HepG2 (cell line): ENCODE results near the gene SNAI3. TPM values are rescaled to one million over a fixed set of nuclear protein-coding genes. Genes with fewer than 3 reads are reported as not detected.
A peak's percentile ranks its signal among the peaks of the same experiment; 100 is the strongest.

Experiments
- ATAC-seq: fragments of 200-7000 bp; cut with Tn5 transposase; 3 replicates; pipeline ENCODE4 v1.9.1; 2020; ENCODE audit warnings: mild to moderate bottlenecking, moderate library complexity
- BruUV-seq: library from RNA; stranded (reverse); fragments of 400-500 nt; replicated peaks from 2 replicates; lab custom pipeline; 2021; lab: Mats Ljungman, UMichigan
- CTCF ChIA-PET: fragments of 300-600 bp; formaldehyde crosslinking; extraction: SDS; loops from one replicate; lab custom pipeline; 2021; ENCODE audit warnings: low total read pairs, inconsistent platforms, low intra/inter-chr PET ratio; lab: Yijun Ruan, JAX
- POLR2A ChIA-PET: fragments of 350-600 bp; sonication (Branson Sonifier 250); formaldehyde crosslinking; loops from one replicate; lab custom pipeline; 2020; ENCODE audit warnings: antibody characterized with exemption, inconsistent platforms; lab: Yijun Ruan, JAX
- DNase-seq: peaks from one replicate; pipeline ENCODE4 v3.0.0-alpha.2; 2015; ENCODE audit warnings: low spot score
- FAIRE-seq: peaks from 3 replicates; lab custom pipeline; 2011; peaks lifted over from hg19 to GRCh38; lab: Jason Lieb, UNC
- H2AFZ ChIP-seq: one replicate; pipeline ENCODE4 v1.6.1; 2011; ENCODE audit warnings: low read length, inconsistent platforms
- H3K27ac ChIP-seq: fragments of 300-600 bp; 3 replicates; pipeline ENCODE4 v1.8.0; 2011; ENCODE audit warnings: mixed run types, mild to moderate bottlenecking, mixed read lengths, low read length, inconsistent platforms; ENCODE audit not compliant: insufficient read depth; ENCODE audit errors: extremely low read length
- H3K27me3 ChIP-seq, 2 experiments: fragments of 200-600 bp in 1 of 2; 2 replicates in 1 of 2; 3 replicates in 1 of 2; pipeline versions ENCODE4 v1.6.0 to v1.8.0; 2011; ENCODE audit warnings: low read length in 2 of 2, mild to moderate bottlenecking in 2 of 2, moderate library complexity in 2 of 2, inconsistent platforms in 1 of 2; ENCODE audit not compliant: insufficient read depth in 2 of 2, control insufficient read depth in 1 of 2
- H3K36me3 ChIP-seq, 2 experiments: fragments of 200-600 bp in 1 of 2; replicated peaks in 1 of 2; 2 replicates in 1 of 2; 3 replicates in 1 of 2; pipeline versions ENCODE4 v1.5.1 to v1.8.0; 2011; ENCODE audit warnings: low read length in 2 of 2, inconsistent platforms in 1 of 2; ENCODE audit not compliant: insufficient read depth in 2 of 2, control insufficient read depth in 1 of 2
- H3K4me1 ChIP-seq: 2 replicates; pipeline ENCODE4 v1.5.1; 2012; ENCODE audit warnings: low read length, inconsistent platforms; ENCODE audit not compliant: insufficient read depth
- H3K4me2 ChIP-seq: 2 replicates; pipeline ENCODE4 v1.6.0; 2011; ENCODE audit warnings: low read depth, low read length, inconsistent platforms
- H3K4me3 ChIP-seq, 3 experiments: fragments of 200-600 bp in 1 of 3; sonication (generic), shearing (Covaris generic) in 1 of 3; replicated peaks in 1 of 3; 2 replicates each; pipeline ENCODE4 v1.5.1; 2011 to 2016; ENCODE audit warnings: low read length in 3 of 3, inconsistent platforms in 2 of 3, low read depth in 2 of 3, mild to moderate bottlenecking in 2 of 3, control low read depth in 1 of 3, mixed read lengths in 1 of 3; ENCODE audit not compliant: insufficient read depth in 1 of 3
- H3K79me2 ChIP-seq: one replicate; pipeline ENCODE4 v1.6.1; 2011; ENCODE audit warnings: low read length, inconsistent platforms; ENCODE audit not compliant: insufficient read depth
- H3K9ac ChIP-seq: 2 replicates; pipeline ENCODE4 v1.6.0; 2011; ENCODE audit warnings: mild to moderate bottlenecking, low read depth, low read length, inconsistent platforms; ENCODE audit not compliant: insufficient read depth
- H3K9me3 ChIP-seq: 2 replicates; pipeline ENCODE4 v1.5.1; 2012; ENCODE audit warnings: mild to moderate bottlenecking, low read length
- H4K20me1 ChIP-seq: 2 replicates; pipeline ENCODE4 v1.6.0; 2011; ENCODE audit warnings: inconsistent platforms, mild to moderate bottlenecking, low read length, moderate library complexity; ENCODE audit not compliant: insufficient read depth
- AGO2 ChIP-seq: fragments of 200-400 bp; formaldehyde crosslinking; optimal IDR thresholded peaks from 2 replicates; pipeline ENCODE3; 2017; ENCODE audit warnings: mild to moderate bottlenecking, low read depth, low read length, moderate library complexity
- CEBPB ChIP-seq: IDR thresholded peaks from 2 replicates; pipeline ENCODE4 v1.6.1; 2011; ENCODE audit warnings: low read depth, low read length, improper control_type of control experiment, borderline replicate concordance
- GTF2F1 ChIP-seq: fragments of 150-350 bp; IDR thresholded peaks from 2 replicates; pipeline ENCODE4 v1.6.1; 2014; ENCODE audit warnings: low read length
- NBN ChIP-seq: fragments of 450-650 bp; conservative IDR thresholded peaks from 2 replicates; pipeline ENCODE4 v1.6.1; 2017
- RBM22 ChIP-seq: fragments of 200-400 bp; formaldehyde crosslinking; optimal IDR thresholded peaks from 2 replicates; pipeline ENCODE3; 2017; ENCODE audit warnings: mild to moderate bottlenecking, low read length, moderate library complexity
- REL ChIP-seq: sonication (generic); formaldehyde crosslinking; conservative IDR thresholded peaks from 2 replicates; pipeline ENCODE4 v1.8.0; 2022; ENCODE audit warnings: mild to moderate bottlenecking, missing genetic modification reagents, moderate library complexity
- ZNF589 ChIP-seq: sonication (generic); formaldehyde crosslinking; conservative IDR thresholded peaks from 2 replicates; pipeline ENCODE4 v1.8.0; 2022; ENCODE audit warnings: mild to moderate bottlenecking, moderate library complexity, missing genetic modification reagents
- WGBS: methylation state at CpG from one replicate; pipeline ENCODE4 v1.1.6; 2017; ENCODE audit warnings: low lambda C conversion rate; 5-methylcytosine and 5-hydroxymethylcytosine counted together
- in situ Hi-C: cut with HindIII; loops from 2 replicates; pipeline ENCODE4 v1.10.0; 2017; ENCODE audit warnings: low pct_unique_long_range_greater_than_20kb; ENCODE audit not compliant: extremely low pct_ligation_motif_present
- intact Hi-C: fragments of 100-400 bp; cut with micrococcal nuclease; formaldehyde crosslinking; loops from one replicate; pipeline ENCODE4 v1.10.0; 2022; ENCODE audit not compliant: unreplicated experiment
- polyA plus RNA-seq, 8 experiments: library from polyadenylated mRNA; depleted of rRNA in 3 of 8; stranded (reverse) in 7 of 8; unstranded in 1 of 8; fragments of >200 nt; fragmentation: Illumina TruSeq in 4 of 8; extraction: Trizol in 4 of 8; gene quantifications; 2 replicates each; pipeline versions ENCODE4 v1.2.1 to v1.2.3, GENCODE V29; 2011 to 2016; ENCODE audit warnings: low read depth in 4 of 8, missing spikeins in 1 of 8, mixed read lengths in 1 of 8; ENCODE audit not compliant: insufficient read depth in 1 of 8
- total RNA-seq, 5 experiments: library from RNA; depleted of rRNA; stranded (reverse); fragments of >200 nt; fragmentation: Illumina TruSeq; extraction: Trizol; gene quantifications; 2 replicates each; pipeline ENCODE4 v1.2.3, GENCODE V29; 2016; ENCODE audit warnings: low read depth in 1 of 5
- TF ChIP-seq, protein P1 (sequence below): sonication (generic); formaldehyde crosslinking; IDR thresholded peaks from 2 replicates; pipeline ENCODE4 v1.5.1; 2020; ENCODE audit warnings: mild to moderate bottlenecking, missing genetic modification reagents, moderate library complexity
- TF ChIP-seq, protein P2 (sequence below): sonication (generic); formaldehyde crosslinking; IDR thresholded peaks from 2 replicates; pipeline ENCODE4 v1.4.0; 2020; ENCODE audit warnings: missing genetic modification reagents, borderline replicate concordance
- TF ChIP-seq, protein P3 (sequence below): sonication (generic); formaldehyde crosslinking; IDR thresholded peaks from 2 replicates; pipeline ENCODE4 v1.5.0; 2020; ENCODE audit warnings: mild to moderate bottlenecking, missing genetic modification reagents, moderate library complexity
- TF ChIP-seq, protein P4 (sequence below): sonication (generic); formaldehyde crosslinking; IDR thresholded peaks from 2 replicates; pipeline ENCODE4 v1.4.0; 2020; ENCODE audit warnings: missing genetic modification reagents

SNAI3 gene
- total and polyA plus RNA-seq, 2 of the 13 experiments (the other 11 are each of a cell fraction or from before 2014, with no cell fraction given): 0.09 to 0.18 TPM

DNA sequence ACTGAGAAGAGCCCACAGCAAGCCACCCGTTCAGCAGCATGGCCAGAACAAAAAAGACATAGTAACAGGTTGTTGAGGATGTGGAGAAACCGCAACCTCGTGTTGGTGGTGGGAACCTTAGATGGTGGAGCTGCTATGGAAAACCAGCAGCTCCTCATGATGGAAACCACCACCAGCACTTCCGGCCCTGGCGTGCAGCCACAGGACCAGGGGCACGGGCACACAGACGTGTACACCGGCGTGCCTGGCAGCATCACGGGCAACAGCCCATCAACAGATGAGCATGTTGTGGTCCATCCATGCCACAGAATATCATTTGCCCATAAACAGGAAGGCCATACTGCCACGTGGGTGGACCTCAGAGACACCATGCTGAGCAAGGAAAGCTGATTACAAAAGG is 31.9 kb upstream of the SNAI3 start:
- no peak for DNase-seq
- Histone ChIP-seq H3K27me3 (no peaks in the 10 kb centered on the region), H3K4me2 (no peak overlapping the region), H3K4me1 (no peaks in the 10 kb centered on the region), H3K9me3 (no peaks in the 10 kb centered on the region), H3K9ac (no peak overlapping the region), H2AFZ (no peak overlapping the region), H3K27ac (no peak overlapping the region), H3K36me3 (peaks cover 66 to 91% of the 10 kb centered on the region in 2 experiments; a peak in 4 of 5 replicates)
- TSS peak; percentile 46 for BruUV-seq
- ATAC-seq: no peak
- no peak for TF ChIP-seq CEBPB
- 0 out of 2 replicates have a peak, but pooled peaks have one; percentile 24 for TF ChIP-seq ZNF589 (CRISPR knock-in tag)
- TF ChIP-seq AGO2: peak; percentile 49
- TF ChIP-seq RBM22: peak; percentile 13
- TF ChIP-seq, all 625 proteins: peak for 3
- CTCF ChIA-PET: no interaction called here
- no peak for FAIRE-seq
- no peaks in the 10 kb centered on the region for H4K20me1 ChIP-seq
- in situ Hi-C loops (no loop called here), intact Hi-C loops (no loop called here)
- POLR2A ChIA-PET: no interaction called here
- no peak overlapping the region for H3K4me3 ChIP-seq
- H3K79me2 ChIP-seq: no peaks in the 10 kb centered on the region
- WGBS: 98% methylated on average over 4 of the region's 11 CpGs

DNA sequence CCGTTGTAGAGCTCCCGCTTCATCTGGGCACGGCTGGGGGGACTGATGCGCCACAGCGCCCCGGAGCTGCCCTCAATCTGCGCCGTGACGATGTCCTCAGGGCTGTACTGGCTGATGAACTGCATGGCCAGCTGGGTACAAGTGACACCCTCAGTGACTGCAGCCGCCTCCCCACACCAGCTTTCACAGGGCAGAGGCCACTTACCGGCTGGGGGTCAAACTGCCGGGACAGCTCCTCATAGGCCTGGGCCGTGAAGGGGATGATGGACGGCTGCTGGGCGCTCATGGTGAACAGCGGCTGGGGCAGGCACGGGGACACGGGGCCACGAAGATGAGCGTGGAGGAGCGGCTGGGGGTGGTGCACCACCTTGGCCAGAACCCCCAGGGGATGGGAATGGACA is 30.3 kb upstream of the SNAI3 start:
- ChIA-PET POLR2A (no interaction called here), CTCF (no interaction called here)
- Histone ChIP-seq H3K27me3 (no peaks in the 10 kb centered on the region), H3K4me3 (no peak overlapping the region), H3K4me1 (no peaks in the 10 kb centered on the region), H3K9me3 (no peaks in the 10 kb centered on the region), H3K9ac (no peak overlapping the region), H3K27ac (no peak overlapping the region), H3K36me3 (peaks cover 53 to 77% of the 10 kb centered on the region in 2 experiments; a peak in 4 of 5 replicates), H3K79me2 (no peaks in the 10 kb centered on the region), H4K20me1 (no peaks in the 10 kb centered on the region), H2AFZ (no peak overlapping the region), H3K4me2 (no peak overlapping the region)
- BruUV-seq: no TSS peak
- in situ Hi-C loops (no loop called here), intact Hi-C loops (no loop called here)
- DNase-seq: no peak
- no peak for ATAC-seq
- no peak for FAIRE-seq
- WGBS: 96% methylated on average over 19 of the region's 21 CpGs
- TF ChIP-seq, protein P1, sequence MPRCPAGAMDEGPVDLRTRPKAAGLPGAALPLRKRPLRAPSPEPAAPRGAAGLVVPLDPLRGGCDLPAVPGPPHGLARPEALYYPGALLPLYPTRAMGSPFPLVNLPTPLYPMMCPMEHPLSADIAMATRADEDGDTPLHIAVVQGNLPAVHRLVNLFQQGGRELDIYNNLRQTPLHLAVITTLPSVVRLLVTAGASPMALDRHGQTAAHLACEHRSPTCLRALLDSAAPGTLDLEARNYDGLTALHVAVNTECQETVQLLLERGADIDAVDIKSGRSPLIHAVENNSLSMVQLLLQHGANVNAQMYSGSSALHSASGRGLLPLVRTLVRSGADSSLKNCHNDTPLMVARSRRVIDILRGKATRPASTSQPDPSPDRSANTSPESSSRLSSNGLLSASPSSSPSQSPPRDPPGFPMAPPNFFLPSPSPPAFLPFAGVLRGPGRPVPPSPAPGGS (CRISPR knock-in tag): no peak
- TF ChIP-seq REL (CRISPR knock-in tag) (no peak), AGO2 (peak; percentile 67), NBN (no peak), GTF2F1 (no peak)
- TF ChIP-seq, protein P2, sequence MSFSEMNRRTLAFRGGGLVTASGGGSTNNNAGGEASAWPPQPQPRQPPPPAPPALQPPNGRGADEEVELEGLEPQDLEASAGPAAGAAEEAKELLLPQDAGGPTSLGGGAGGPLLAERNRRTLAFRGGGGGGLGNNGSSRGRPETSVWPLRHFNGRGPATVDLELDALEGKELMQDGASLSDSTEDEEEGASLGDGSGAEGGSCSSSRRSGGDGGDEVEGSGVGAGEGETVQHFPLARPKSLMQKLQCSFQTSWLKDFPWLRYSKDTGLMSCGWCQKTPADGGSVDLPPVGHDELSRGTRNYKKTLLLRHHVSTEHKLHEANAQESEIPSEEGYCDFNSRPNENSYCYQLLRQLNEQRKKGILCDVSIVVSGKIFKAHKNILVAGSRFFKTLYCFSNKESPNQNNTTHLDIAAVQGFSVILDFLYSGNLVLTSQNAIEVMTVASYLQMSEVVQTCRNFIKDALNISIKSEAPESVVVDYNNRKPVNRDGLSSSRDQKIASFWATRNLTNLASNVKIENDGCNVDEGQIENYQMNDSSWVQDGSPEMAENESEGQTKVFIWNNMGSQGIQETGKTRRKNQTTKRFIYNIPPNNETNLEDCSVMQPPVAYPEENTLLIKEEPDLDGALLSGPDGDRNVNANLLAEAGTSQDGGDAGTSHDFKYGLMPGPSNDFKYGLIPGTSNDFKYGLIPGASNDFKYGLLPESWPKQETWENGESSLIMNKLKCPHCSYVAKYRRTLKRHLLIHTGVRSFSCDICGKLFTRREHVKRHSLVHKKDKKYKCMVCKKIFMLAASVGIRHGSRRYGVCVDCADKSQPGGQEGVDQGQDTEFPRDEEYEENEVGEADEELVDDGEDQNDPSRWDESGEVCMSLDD: no peak
- TF ChIP-seq, protein P3, sequence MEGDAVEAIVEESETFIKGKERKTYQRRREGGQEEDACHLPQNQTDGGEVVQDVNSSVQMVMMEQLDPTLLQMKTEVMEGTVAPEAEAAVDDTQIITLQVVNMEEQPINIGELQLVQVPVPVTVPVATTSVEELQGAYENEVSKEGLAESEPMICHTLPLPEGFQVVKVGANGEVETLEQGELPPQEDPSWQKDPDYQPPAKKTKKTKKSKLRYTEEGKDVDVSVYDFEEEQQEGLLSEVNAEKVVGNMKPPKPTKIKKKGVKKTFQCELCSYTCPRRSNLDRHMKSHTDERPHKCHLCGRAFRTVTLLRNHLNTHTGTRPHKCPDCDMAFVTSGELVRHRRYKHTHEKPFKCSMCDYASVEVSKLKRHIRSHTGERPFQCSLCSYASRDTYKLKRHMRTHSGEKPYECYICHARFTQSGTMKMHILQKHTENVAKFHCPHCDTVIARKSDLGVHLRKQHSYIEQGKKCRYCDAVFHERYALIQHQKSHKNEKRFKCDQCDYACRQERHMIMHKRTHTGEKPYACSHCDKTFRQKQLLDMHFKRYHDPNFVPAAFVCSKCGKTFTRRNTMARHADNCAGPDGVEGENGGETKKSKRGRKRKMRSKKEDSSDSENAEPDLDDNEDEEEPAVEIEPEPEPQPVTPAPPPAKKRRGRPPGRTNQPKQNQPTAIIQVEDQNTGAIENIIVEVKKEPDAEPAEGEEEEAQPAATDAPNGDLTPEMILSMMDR (CRISPR knock-in tag): no peak
- TF ChIP-seq, protein P4, sequence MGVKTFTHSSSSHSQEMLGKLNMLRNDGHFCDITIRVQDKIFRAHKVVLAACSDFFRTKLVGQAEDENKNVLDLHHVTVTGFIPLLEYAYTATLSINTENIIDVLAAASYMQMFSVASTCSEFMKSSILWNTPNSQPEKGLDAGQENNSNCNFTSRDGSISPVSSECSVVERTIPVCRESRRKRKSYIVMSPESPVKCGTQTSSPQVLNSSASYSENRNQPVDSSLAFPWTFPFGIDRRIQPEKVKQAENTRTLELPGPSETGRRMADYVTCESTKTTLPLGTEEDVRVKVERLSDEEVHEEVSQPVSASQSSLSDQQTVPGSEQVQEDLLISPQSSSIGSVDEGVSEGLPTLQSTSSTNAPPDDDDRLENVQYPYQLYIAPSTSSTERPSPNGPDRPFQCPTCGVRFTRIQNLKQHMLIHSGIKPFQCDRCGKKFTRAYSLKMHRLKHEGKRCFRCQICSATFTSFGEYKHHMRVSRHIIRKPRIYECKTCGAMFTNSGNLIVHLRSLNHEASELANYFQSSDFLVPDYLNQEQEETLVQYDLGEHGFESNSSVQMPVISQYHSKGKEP (CRISPR knock-in tag): no peak
